Thyroid gland (tissue), 4 donors: Measurements from ENCODE around the gene FAM118A. TPM values are rescaled to one million over a fixed set of nuclear protein-coding genes. Genes with fewer than 3 reads are reported as not detected.

Source experiments
- DNase-seq, 2 donors: peaks; one replicate each; pipeline ENCODE4 v3.0.0-alpha.2; 2019
- H3K27ac ChIP-seq, 3 donors: fragments of 200-600 bp; sonication (generic); 1 replicate in 2 of 3; 2 replicates in 1 of 3; pipeline ENCODE4 v1.5.1; 2016 to 2019; ENCODE audit warnings: mild to moderate bottlenecking in 1 of 3, moderate library complexity in 1 of 3
- H3K27me3 ChIP-seq: fragments of 200-600 bp; sonication (generic); one replicate; pipeline ENCODE4 v1.5.1; 2019
- H3K36me3 ChIP-seq, 2 donors: fragments of 200-600 bp; sonication (generic); one replicate each; pipeline ENCODE4 v1.5.1; 2016 to 2019
- H3K4me1 ChIP-seq, 2 donors: fragments of 200-600 bp; sonication (generic); one replicate each; pipeline ENCODE4 v1.5.1; 2017 to 2019
- H3K4me3 ChIP-seq, 3 donors: fragments of 200-600 bp; sonication (generic); replicated peaks in 1 of 3; 1 replicate in 2 of 3; 2 replicates in 1 of 3; pipeline ENCODE4 v1.5.1; 2016; ENCODE audit warnings: mild to moderate bottlenecking in 1 of 3
- H3K9me3 ChIP-seq: fragments of 200-600 bp; sonication (generic); one replicate; pipeline ENCODE4 v1.5.1; 2017
- POLR2A ChIP-seq, 2 donors: fragments of 450-650 bp; IDR thresholded peaks; one replicate each; pipeline ENCODE4 v1.6.1; 2017; ENCODE audit warnings: antibody characterized with exemption in 2 of 2, mild to moderate bottlenecking in 2 of 2, moderate library complexity in 1 of 2
- WGBS, 2 donors: methylation state at CpG; one replicate each; pipeline ENCODE4 v1.1.5; 2017; 5-methylcytosine and 5-hydroxymethylcytosine counted together
- intact Hi-C: fragments of 100-400 bp; cut with DNase I; formaldehyde crosslinking; loops from one replicate; pipeline ENCODE4 v1.15.1; 2023
- total RNA-seq, 4 donors: library from RNA; depleted of rRNA; stranded (reverse); fragments of >200 nt; gene quantifications; one replicate each; pipeline ENCODE4 v1.2.3, GENCODE V29; 2016
- TF ChIP-seq, protein P1 (sequence below), 6 experiments: fragments of 200-600 bp in 3 of 6; fragments of 450-650 bp in 3 of 6; sonication (generic) in 3 of 6; IDR thresholded peaks; one replicate each; pipeline ENCODE4 v1.5.1; 2016 to 2019; ENCODE audit warnings: antibody characterized with exemption in 6 of 6, mild to moderate bottlenecking in 2 of 6, inconsistent platforms in 1 of 6, moderate library complexity in 1 of 6

Gene FAM118A
- total RNA-seq, 4 donors from 2014 or later, result 15.7 to 104 (median 75.3) TPM

GRCh38 chr22:45304971-45305370 is 4.8 kb upstream of the FAM118A start:
- intact Hi-C loops, result loop anchor here (5.0 kb wide), 1 partner anchor 33 kb away; no protein-coding TSS in a partner anchor
- Histone ChIP-seq H3K27me3 (no peaks in the 10 kb centered on the region), H3K36me3 (no peaks in the 10 kb centered on the region), H3K4me1 (peaks cover 0 to 7% of the 10 kb centered on the region in 2 donors), H3K27ac (no peak overlapping the region), H3K9me3 (no peaks in the 10 kb centered on the region), H3K4me3 (no peak overlapping the region)
- no peak for DNase-seq
- TF ChIP-seq POLR2A (IDR thresholded peaks at IDR 0.05), result no peak
- TF ChIP-seq, protein P1, sequence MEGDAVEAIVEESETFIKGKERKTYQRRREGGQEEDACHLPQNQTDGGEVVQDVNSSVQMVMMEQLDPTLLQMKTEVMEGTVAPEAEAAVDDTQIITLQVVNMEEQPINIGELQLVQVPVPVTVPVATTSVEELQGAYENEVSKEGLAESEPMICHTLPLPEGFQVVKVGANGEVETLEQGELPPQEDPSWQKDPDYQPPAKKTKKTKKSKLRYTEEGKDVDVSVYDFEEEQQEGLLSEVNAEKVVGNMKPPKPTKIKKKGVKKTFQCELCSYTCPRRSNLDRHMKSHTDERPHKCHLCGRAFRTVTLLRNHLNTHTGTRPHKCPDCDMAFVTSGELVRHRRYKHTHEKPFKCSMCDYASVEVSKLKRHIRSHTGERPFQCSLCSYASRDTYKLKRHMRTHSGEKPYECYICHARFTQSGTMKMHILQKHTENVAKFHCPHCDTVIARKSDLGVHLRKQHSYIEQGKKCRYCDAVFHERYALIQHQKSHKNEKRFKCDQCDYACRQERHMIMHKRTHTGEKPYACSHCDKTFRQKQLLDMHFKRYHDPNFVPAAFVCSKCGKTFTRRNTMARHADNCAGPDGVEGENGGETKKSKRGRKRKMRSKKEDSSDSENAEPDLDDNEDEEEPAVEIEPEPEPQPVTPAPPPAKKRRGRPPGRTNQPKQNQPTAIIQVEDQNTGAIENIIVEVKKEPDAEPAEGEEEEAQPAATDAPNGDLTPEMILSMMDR (IDR thresholded peaks at IDR 0.05), result no peak
- WGBS, 2 donors, result 82 to 85% methylated on average over 6 of the region's 6 CpGs

- Histone ChIP-seq H3K27ac (no peak overlapping the region), H3K4me1 (peaks cover under 1 to 9% of the 10 kb centered on the region in 2 donors), H3K36me3 (no peaks in the 10 kb centered on the region), H3K4me3 (no peak overlapping the region), H3K27me3 (no peaks in the 10 kb centered on the region), H3K9me3 (no peaks in the 10 kb centered on the region)
- TF ChIP-seq, protein P1 (IDR thresholded peaks at IDR 0.05), result no peak
- TF ChIP-seq POLR2A (IDR thresholded peaks at IDR 0.05), result no peak
- WGBS, 2 donors, result 83 to 87% methylated on average over 6 of the region's 6 CpGs
- no peak for DNase-seq
- intact Hi-C loops, result loop anchor here (5.0 kb wide), 1 partner anchor 33 kb away; no protein-coding TSS in a partner anchor
These were observed 4.2 kb upstream of the FAM118A start for GRCh38 chr22:45305456-45306075.

DNA sequence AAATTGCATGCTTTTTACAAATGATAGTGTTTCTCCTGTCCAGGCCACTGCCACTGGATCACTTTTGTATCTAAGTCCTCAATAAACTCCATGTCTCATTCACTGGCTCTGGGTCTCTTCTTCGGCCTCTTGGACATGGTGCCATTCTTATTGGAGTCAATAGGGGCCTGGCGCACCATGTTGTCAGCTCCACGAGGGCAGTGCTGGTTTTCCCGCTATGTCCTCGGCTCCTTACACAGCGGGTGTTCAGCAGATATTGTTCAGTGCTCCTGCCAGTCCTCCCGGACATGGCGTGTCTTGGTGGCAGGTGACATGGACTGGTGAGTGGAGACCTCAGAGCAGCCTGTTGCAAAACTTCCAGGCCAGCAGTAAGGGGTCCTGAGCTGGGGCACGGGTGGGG is 3.6 kb upstream of the FAM118A start:
- H3K4me3 ChIP-seq, result no peak overlapping the region
- H3K36me3 ChIP-seq, result no peaks in the 10 kb centered on the region
- no peak for DNase-seq
- intact Hi-C loops, result loop anchor here (5.0 kb wide), 1 partner anchor 34 kb away; no protein-coding TSS in a partner anchor
- peaks cover 6 to 15% of the 10 kb centered on the region in 2 donors for H3K4me1 ChIP-seq
- TF ChIP-seq, protein P1 (IDR thresholded peaks at IDR 0.05), result no peak
- no peak for TF ChIP-seq POLR2A (IDR thresholded peaks at IDR 0.05)
- 89 to 94% methylated on average over 9 of the region's 9 CpGs for WGBS, 2 donors
- H3K27me3 ChIP-seq, result no peaks in the 10 kb centered on the region
- no peak overlapping the region for H3K27ac ChIP-seq
- no peaks in the 10 kb centered on the region for H3K9me3 ChIP-seq

DNA sequence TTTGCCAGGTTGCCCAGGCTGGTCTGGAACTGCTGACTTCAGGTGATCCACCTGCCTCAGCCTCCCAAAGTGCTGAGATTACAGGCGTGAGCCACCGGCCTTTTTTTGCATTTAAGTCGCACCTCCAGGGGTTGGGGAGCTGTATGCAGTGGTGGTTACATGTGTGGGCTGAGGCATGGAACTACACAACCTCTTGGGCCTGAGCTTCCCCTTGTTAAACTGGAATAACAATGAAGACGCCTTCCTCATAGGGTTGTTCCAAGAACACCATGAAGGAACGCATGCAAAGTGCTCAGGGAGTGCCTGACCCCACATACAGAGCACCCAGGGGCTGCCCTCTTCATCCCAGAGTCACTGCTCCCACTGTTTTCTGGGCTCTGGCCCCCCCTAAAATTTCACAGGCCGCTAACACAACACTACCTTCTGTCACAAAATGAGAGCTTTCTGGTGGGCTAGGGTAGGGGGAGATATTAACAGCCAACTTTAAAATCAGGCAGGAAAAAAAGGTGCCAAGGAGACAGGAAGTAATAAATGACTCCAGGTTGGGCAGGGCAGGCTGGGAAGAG is 1.3 kb upstream of the FAM118A start:
- intact Hi-C loops, result loop anchor here (5.0 kb wide), 1 partner anchor 36 kb away; no protein-coding TSS in a partner anchor
- no peaks in the 10 kb centered on the region for H3K27me3 ChIP-seq
- WGBS, 2 donors, result 90 to 95% methylated on average over 4 to 6 of the region's 6 CpGs
- no peak for DNase-seq
- TF ChIP-seq, protein P1 (IDR thresholded peaks at IDR 0.05), result no peak
- no peak for TF ChIP-seq POLR2A (IDR thresholded peaks at IDR 0.05)
- H3K4me1 ChIP-seq, result peaks cover 8 to 22% of the 10 kb centered on the region in 2 donors
- H3K9me3 ChIP-seq, result no peaks in the 10 kb centered on the region
- no peak overlapping the region for H3K4me3 ChIP-seq
- no peaks in the 10 kb centered on the region for H3K36me3 ChIP-seq
- H3K27ac ChIP-seq, result no peak overlapping the region

DNA sequence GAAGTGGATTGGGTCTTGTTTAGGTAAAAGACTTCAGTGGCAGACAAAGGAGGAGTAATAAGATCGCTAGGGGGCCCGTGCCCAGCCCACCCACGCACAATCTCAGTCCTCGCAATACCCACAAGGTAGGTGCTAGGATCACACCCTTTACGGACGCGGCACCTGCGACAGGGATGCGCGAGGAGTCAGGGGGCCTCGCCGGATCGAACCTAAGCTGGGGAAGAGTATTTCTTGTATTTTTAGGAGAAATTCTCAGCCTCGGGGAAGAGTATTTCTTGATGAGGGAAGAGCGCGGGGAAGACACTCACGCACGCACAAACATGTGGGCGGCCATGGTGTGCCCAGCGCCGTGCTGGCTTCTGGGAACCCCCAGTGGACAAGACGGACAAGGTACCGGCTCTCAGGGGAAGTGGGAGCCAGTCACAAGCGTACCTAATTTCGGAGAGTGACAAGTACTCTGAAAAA is 745 bp upstream of the FAM118A start:
- Histone ChIP-seq H3K4me3 (peak overlapping the region in 1 of 3 donors; percentile 93), H3K36me3 (no peaks in the 10 kb centered on the region), H3K27me3 (no peaks in the 10 kb centered on the region), H3K27ac (peak overlapping the region; percentile 19 to 85 (median 80)), H3K9me3 (no peaks in the 10 kb centered on the region), H3K4me1 (peaks cover 8 to 22% of the 10 kb centered on the region in 2 donors)
- TF ChIP-seq POLR2A (IDR thresholded peaks at IDR 0.05), result no peak
- TF ChIP-seq, protein P1 (IDR thresholded peaks at IDR 0.05), result no peak
- 47 to 56% methylated on average over 25 of the region's 25 CpGs for WGBS, 2 donors
- peak in 1 of 2 donors; percentile 16 for DNase-seq
- intact Hi-C loops, result loop anchor here (5.0 kb wide), 1 partner anchor 37 kb away; no protein-coding TSS in a partner anchor
